ENCODE measurements around the gene HECW1. TPM values are rescaled to one million over a fixed set of nuclear protein-coding genes. Genes with fewer than 3 reads are reported as not detected.

The HECW1 gene
- total and polyA plus RNA-seq, 12 donors = 0.07 to 0.23 TPM; not detected in 10

GRCh38 chr7:43560742-43561330 lies 448.4 kb downstream of the HECW1 start:
- TF ChIP-seq CTCF (IDR thresholded peaks at IDR 0.05) = no peak
- no peak for ATAC-seq
- no peak for DNase-seq
- intact Hi-C loops (cut with DNase I) = no loop called here
- Histone ChIP-seq H3K9me3 (no peaks in the 10 kb centered on the region), H3K4me3 (no peak overlapping the region), H3K27me3 (peaks cover 0 to 8% (median 0%) of the 10 kb centered on the region in 7 donors), H3K4me1 (no peaks in the 10 kb centered on the region), H3K36me3 (no peaks in the 10 kb centered on the region), H3K27ac (no peak overlapping the region)
- 75 to 87% methylated on average over 7 of the region's 7 CpGs for WGBS, 2 donors

GRCh38 chr7:43562383-43562782 lies 449.9 kb downstream of the HECW1 start:
- no peak for ATAC-seq
- WGBS, 2 donors = 91 to 94% methylated on average over 3 of the region's 3 CpGs
- intact Hi-C loops (cut with DNase I) = no loop called here

GRCh38 chr7:43565786-43566185 lies 453.3 kb downstream of the HECW1 start:
- no peak for ATAC-seq
- TF ChIP-seq CTCF (IDR thresholded peaks at IDR 0.05) = no peak
- Histone ChIP-seq H3K36me3 (no peaks in the 10 kb centered on the region), H3K4me3 (no peak overlapping the region), H3K9me3 (no peaks in the 10 kb centered on the region), H3K27ac (no peak overlapping the region), H3K27me3 (peaks cover 0 to 8% (median 0%) of the 10 kb centered on the region in 7 donors), H3K4me1 (peaks cover 0 to 3% (median 0%) of the 10 kb centered on the region in 9 donors)
- intact Hi-C loops (cut with DNase I) = no loop called here
- WGBS, 2 donors = 55 to 67% methylated on average over 6 of the region's 6 CpGs
- no peak for DNase-seq

More at GRCh38 chr7:43562383-43562782, 449.9 kb downstream of the HECW1 start:
- no peak for DNase-seq
- Histone ChIP-seq H3K36me3 (no peaks in the 10 kb centered on the region), H3K4me3 (no peak overlapping the region), H3K27ac (no peak overlapping the region), H3K4me1 (no peaks in the 10 kb centered on the region), H3K27me3 (peaks cover 0 to 8% (median 0%) of the 10 kb centered on the region in 7 donors), H3K9me3 (no peaks in the 10 kb centered on the region)
- TF ChIP-seq CTCF (IDR thresholded peaks at IDR 0.05) = no peak

GRCh38 chr7:43568529-43568928 lies 456.1 kb downstream of the HECW1 start:
- DNase-seq = no peak
- Histone ChIP-seq H3K27ac (no peak overlapping the region), H3K4me1 (peaks cover 0 to 19% (median 0%) of the 10 kb centered on the region in 9 donors), H3K4me3 (no peak overlapping the region), H3K27me3 (peaks cover 0 to 8% (median 0%) of the 10 kb centered on the region in 7 donors), H3K36me3 (no peaks in the 10 kb centered on the region), H3K9me3 (no peaks in the 10 kb centered on the region)
- no peak for TF ChIP-seq CTCF (IDR thresholded peaks at IDR 0.05)
- no peak for ATAC-seq
- intact Hi-C loops (cut with DNase I) = no loop called here
- 64 to 77% methylated on average over 6 of the region's 6 CpGs for WGBS, 2 donors
